MM.1S (cell line): ENCODE measurements around the gene PTGDS.

Experiments used
- EZH2 ChIP-seq: fragments of 300-600 bp; sonication (generic); optimal IDR thresholded peaks from 2 replicates; pipeline ENCODE3; 2017; ENCODE audit warnings: low read depth, mild to moderate bottlenecking, antibody characterized with exemption, low read length, mixed read lengths
- TF ChIP-seq, protein P1 (sequence below): fragments of 300-600 bp; sonication (generic); IDR thresholded peaks from 2 replicates; pipeline ENCODE4 v1.5.1; 2016; ENCODE audit warnings: antibody characterized with exemption, low read length, mixed read lengths

DNA sequence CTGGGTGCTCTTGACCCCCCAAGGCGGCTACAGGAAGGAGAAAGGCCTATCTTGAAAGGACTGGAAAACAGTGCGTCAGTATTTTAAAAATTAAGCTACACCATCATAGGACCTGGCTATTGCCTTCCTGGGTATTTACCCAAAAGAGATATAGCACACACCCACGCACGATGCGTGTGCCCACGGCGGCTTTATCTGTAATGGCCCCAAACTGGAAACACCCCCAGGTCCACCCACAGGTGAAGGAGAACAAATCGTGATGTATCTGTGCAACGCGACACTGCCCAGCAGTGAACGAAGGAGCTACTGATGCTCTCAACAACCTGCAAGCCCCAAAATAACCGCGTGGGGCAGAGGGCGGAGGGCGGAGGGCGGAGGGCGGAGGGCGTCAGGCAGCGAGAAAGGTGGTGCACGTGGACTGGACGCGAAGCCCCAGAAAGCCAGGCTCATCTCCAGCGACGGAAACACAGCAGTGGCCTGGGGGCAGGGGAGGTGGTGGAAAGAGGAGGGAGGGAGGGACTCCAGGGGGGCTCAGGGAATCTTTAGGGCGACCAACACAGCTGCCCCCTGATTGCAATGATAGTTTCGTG is 12.4 kb upstream of the PTGDS start:
- TF ChIP-seq, protein P1, sequence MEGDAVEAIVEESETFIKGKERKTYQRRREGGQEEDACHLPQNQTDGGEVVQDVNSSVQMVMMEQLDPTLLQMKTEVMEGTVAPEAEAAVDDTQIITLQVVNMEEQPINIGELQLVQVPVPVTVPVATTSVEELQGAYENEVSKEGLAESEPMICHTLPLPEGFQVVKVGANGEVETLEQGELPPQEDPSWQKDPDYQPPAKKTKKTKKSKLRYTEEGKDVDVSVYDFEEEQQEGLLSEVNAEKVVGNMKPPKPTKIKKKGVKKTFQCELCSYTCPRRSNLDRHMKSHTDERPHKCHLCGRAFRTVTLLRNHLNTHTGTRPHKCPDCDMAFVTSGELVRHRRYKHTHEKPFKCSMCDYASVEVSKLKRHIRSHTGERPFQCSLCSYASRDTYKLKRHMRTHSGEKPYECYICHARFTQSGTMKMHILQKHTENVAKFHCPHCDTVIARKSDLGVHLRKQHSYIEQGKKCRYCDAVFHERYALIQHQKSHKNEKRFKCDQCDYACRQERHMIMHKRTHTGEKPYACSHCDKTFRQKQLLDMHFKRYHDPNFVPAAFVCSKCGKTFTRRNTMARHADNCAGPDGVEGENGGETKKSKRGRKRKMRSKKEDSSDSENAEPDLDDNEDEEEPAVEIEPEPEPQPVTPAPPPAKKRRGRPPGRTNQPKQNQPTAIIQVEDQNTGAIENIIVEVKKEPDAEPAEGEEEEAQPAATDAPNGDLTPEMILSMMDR: no peak
- no peak for TF ChIP-seq EZH2
